GM23338 (cell line): ENCODE data around the gene FBXL17. TPM values are rescaled to one million over a fixed set of nuclear protein-coding genes. Genes with fewer than 3 reads are reported as not detected.

ENCODE experiments used
- ATAC-seq: fragments of 200-7000 bp; cut with Tn5 transposase; 3 replicates; pipeline ENCODE4 v1.9.1; 2020
- DNase-seq: peaks from one replicate; pipeline ENCODE4 v3.0.0-alpha.2; 2015; ENCODE audit warnings: low spot score
- H2AFZ ChIP-seq: fragments of 200-600 bp; sonication (generic); 2 replicates; pipeline ENCODE4 v1.8.0; 2016; ENCODE audit warnings: antibody characterized with exemption, mild to moderate bottlenecking, moderate library complexity
- H3F3A ChIP-seq: fragments of 200-600 bp; sonication (generic); replicated peaks from 2 replicates; pipeline ENCODE4 v1.8.0; 2017; ENCODE audit warnings: antibody characterized with exemption, mixed run types, low read depth
- H3K27ac ChIP-seq: fragments of 200-600 bp; sonication (generic); 2 replicates; pipeline ENCODE4 v1.6.1; 2016; ENCODE audit warnings: low read depth
- H3K27me3 ChIP-seq: fragments of 200-600 bp; sonication (generic); 2 replicates; pipeline ENCODE4 v1.8.0; 2016; ENCODE audit warnings: mild to moderate bottlenecking, mixed run types, moderate library complexity; ENCODE audit not compliant: insufficient read depth
- H3K36me3 ChIP-seq: fragments of 200-600 bp; sonication (generic); 2 replicates; pipeline ENCODE4 v1.8.0; 2016; ENCODE audit warnings: mild to moderate bottlenecking; ENCODE audit not compliant: insufficient read depth
- H3K4me1 ChIP-seq: fragments of 200-600 bp; sonication (generic); 2 replicates; pipeline ENCODE4 v1.8.0; 2016; ENCODE audit warnings: mild to moderate bottlenecking, moderate library complexity; ENCODE audit not compliant: insufficient read depth
- H3K4me2 ChIP-seq: fragments of 200-600 bp; sonication (generic); 2 replicates; pipeline ENCODE4 v1.7.1; 2017; ENCODE audit warnings: mixed run types
- H3K4me3 ChIP-seq: fragments of 200-600 bp; sonication (generic); 2 replicates; pipeline ENCODE4 v1.6.1; 2016; ENCODE audit warnings: mixed run types
- H3K79me2 ChIP-seq: fragments of 200-600 bp; sonication (generic); replicated peaks from 2 replicates; pipeline ENCODE4 v1.8.0; 2017; ENCODE audit warnings: mild to moderate bottlenecking; ENCODE audit not compliant: insufficient read depth
- H3K9me2 ChIP-seq: fragments of 200-600 bp; sonication (generic); 2 replicates; pipeline ENCODE4 v1.8.0; 2017; ENCODE audit not compliant: insufficient read depth
- H4K20me1 ChIP-seq: fragments of 200-600 bp; sonication (generic); replicated peaks from 2 replicates; pipeline ENCODE4 v1.8.0; 2017; ENCODE audit warnings: mild to moderate bottlenecking; ENCODE audit not compliant: insufficient read depth
- H3K27ac Mint-ChIP-seq: 2 replicates; pipeline ENCODE4 v1.8.0; 2020; ENCODE audit warnings: inconsistent platforms, mild to moderate bottlenecking, moderate library complexity, mixed read lengths
- H3K27me3 Mint-ChIP-seq: 3 replicates; pipeline ENCODE4 v1.8.0; 2022; ENCODE audit warnings: low read depth, mild to moderate bottlenecking, moderate library complexity, mixed read lengths, inconsistent platforms; ENCODE audit not compliant: insufficient read depth, poor library complexity
- H3K36me3 Mint-ChIP-seq: 3 replicates; pipeline ENCODE4 v1.8.0; 2021; ENCODE audit warnings: low read depth, mild to moderate bottlenecking, inconsistent platforms, moderate library complexity, mixed read lengths
- H3K4me1 Mint-ChIP-seq: 3 replicates; pipeline ENCODE4 v1.8.0; 2020; ENCODE audit warnings: mild to moderate bottlenecking, inconsistent platforms, mixed read lengths
- H3K4me3 Mint-ChIP-seq: 3 replicates; pipeline ENCODE4 v1.8.0; 2021; ENCODE audit warnings: moderate library complexity, mild to moderate bottlenecking, inconsistent platforms, mixed read lengths
- H3K9me3 Mint-ChIP-seq: 3 replicates; pipeline ENCODE4 v1.8.0; 2020; ENCODE audit warnings: moderate library complexity, mild to moderate bottlenecking, inconsistent platforms, mixed read lengths
- ETS1 ChIP-seq: IDR thresholded peaks from 2 replicates; pipeline ENCODE4 v1.6.1; 2016; ENCODE audit warnings: antibody characterized with exemption
- NANOG ChIP-seq: IDR thresholded peaks from 2 replicates; pipeline ENCODE4 v1.6.1; 2016; ENCODE audit warnings: antibody characterized with exemption, borderline replicate concordance
- POLR2AphosphoS5 ChIP-seq: IDR thresholded peaks from 2 replicates; pipeline ENCODE4 v1.6.1; 2016; ENCODE audit warnings: antibody characterized with exemption, low read depth
- REST ChIP-seq: IDR thresholded peaks from one replicate; pipeline ENCODE4 v1.6.1; 2018; ENCODE audit warnings: antibody characterized with exemption; ENCODE audit not compliant: unreplicated experiment
- STAT1 ChIP-seq: IDR thresholded peaks from one replicate; pipeline ENCODE4 v1.6.1; 2016; ENCODE audit warnings: antibody characterized with exemption; ENCODE audit not compliant: unreplicated experiment
- ZNF331 ChIP-seq: fragments of 250-450 bp; sonication (Bioruptor Pico); IDR thresholded peaks from 2 replicates; pipeline ENCODE4 v1.5.0; 2020; ENCODE audit warnings: low read depth, mild to moderate bottlenecking, moderate library complexity
- ZNF462 ChIP-seq: fragments of 250-450 bp; sonication (Bioruptor Pico); IDR thresholded peaks from 2 replicates; pipeline ENCODE4 v1.5.0; 2020; ENCODE audit warnings: mild to moderate bottlenecking, moderate library complexity
- polyA plus RNA-seq: library from polyadenylated mRNA; unstranded; fragments of >200 nt; fragmentation: Nextera tagmentation; extraction: Ambion mirVana; gene quantifications from 2 replicates; pipeline ENCODE4 v1.2.1, GENCODE V29; 2016
- total RNA-seq: library from RNA; depleted of rRNA; stranded (reverse); fragments of >200 nt; shearing (Covaris generic); gene quantifications from 2 replicates; pipeline ENCODE4 v1.2.3, GENCODE V29; 2014

The FBXL17 gene
- total and polyA plus RNA-seq, 2 experiments from 2014 or later: 2.0 to 2.7 TPM

- no peaks in the 10 kb centered on the region for H4K20me1 ChIP-seq
- TF ChIP-seq NANOG (no peak), REST (no peak), ZNF462 (CRISPR knock-in tag) (no peak), STAT1 (no peak), POLR2AphosphoS5 (no peak), ETS1 (no peak), ZNF331 (no peak)
- no peak for ATAC-seq
- no peaks in the 10 kb centered on the region for H3K79me2 ChIP-seq
- DNase-seq: no peak
- no peaks in the 10 kb centered on the region for H3K9me2 ChIP-seq
- H3K36me3 Mint-ChIP-seq: no peaks in the 10 kb centered on the region; the same call in 2 of the 3 replicates
- H3K4me2 ChIP-seq: no peak overlapping the region
- H3K27me3 ChIP-seq: no peaks in the 10 kb centered on the region
- peaks cover 1% of the 10 kb centered on the region for H3K27me3 Mint-ChIP-seq
- no peak overlapping the region for H3K4me3 ChIP-seq
- no peaks in the 10 kb centered on the region for H3K36me3 ChIP-seq
- H2AFZ ChIP-seq: no peak overlapping the region
- peaks cover 10% of the 10 kb centered on the region for H3K4me1 Mint-ChIP-seq
- H3K27ac Mint-ChIP-seq: no peak overlapping the region
- no peaks in the 10 kb centered on the region for H3K4me1 ChIP-seq
- H3F3A ChIP-seq: no peaks in the 10 kb centered on the region
- H3K27ac ChIP-seq: no peak overlapping the region
- H3K9me3 Mint-ChIP-seq: no peaks in the 10 kb centered on the region
- H3K4me3 Mint-ChIP-seq: no peak overlapping the region
Observed at GRCh38 chr5:108232805-108233204, 149.1 kb downstream of the FBXL17 start.
